Left cardiac atrium (tissue), 4 donors: ENCODE data around the gene EVL. TPM values are rescaled to one million over a fixed set of nuclear protein-coding genes. Genes with fewer than 3 reads are reported as not detected.
"Not testable (repeated sequence)": the region's sequence is repeated elsewhere in the genome, so short reads cannot be mapped to it uniquely, and the experiment has no call there.

Experiments
- ATAC-seq, 2 donors: fragments of 200-7000 bp; cut with Tn5 transposase; one replicate each; pipeline ENCODE4 v1.9.1; 2020; ENCODE audit warnings: mild to moderate bottlenecking in 2 of 2, moderate library complexity in 2 of 2
- DNase-seq: peaks from one replicate; pipeline ENCODE4 v3.0.0-alpha.2; 2020
- intact Hi-C, 2 donors: fragments of 100-400 bp; cut with DNase I; formaldehyde crosslinking; loops; one replicate each; pipeline versions ENCODE4 v1.14.1 to v1.15.1; 2022 to 2023
- total RNA-seq, 2 donors: library from RNA; stranded (reverse); fragmentation: NEBNext Ultra II Directional; extraction: Animal tissue kit (Norgen Biotek cat#: 25700); gene quantifications; one replicate each; pipeline ENCODE4 v1.2.1, GENCODE V29; 2021
- donor health status: DM: no; HTN: yes; CAD: no.
- donor health status: DM: no; HTN: yes; CAD: no; lungs with severe emphysema.
- donor health status: DM: yes; HTN: yes; CAD: no.
- donor health status: Dilated cardiomyopathy.

Gene EVL
- total RNA-seq, 2 donors from 2014 or later: 48.3 to 58.8 TPM

GRCh38 chr14:100060760-100061159 lies 4.5 kb upstream of the EVL start:
- intact Hi-C loops: no loop called here
- no peak for ATAC-seq
- no peak for DNase-seq

GRCh38 chr14:100062590-100062989 lies 2.6 kb upstream of the EVL start:
- DNase-seq (no peak), ATAC-seq (no peak)
- intact Hi-C loops: no loop called here

DNA sequence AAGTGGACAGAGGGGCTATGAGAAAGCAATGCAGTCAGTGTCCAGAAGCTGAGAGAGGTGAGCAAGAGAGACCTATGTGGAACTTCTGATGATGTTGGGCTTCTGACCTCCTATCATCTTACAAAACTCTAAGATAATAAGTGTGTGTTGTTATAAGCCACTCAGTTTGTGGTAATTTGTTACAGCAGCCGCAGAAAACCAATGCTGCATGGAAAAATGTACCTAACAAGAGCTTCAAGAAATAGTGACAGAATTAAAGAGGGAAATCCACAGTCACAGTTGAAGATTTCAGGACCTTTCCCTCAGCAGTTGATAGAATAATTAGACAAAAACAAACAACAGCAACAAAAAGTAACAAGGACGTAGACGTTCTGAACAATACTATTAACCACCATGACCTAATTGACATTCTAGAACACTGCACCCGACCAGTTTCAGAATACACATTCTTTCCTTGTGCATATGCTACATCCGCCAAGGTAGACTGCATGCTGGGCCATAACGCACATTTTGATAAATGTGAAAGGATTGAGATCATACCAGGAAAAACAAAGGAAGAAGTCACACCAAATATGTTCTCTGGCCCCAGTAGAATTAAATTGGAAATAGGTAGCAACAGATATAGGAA lies 1.8 kb upstream of the EVL start:
- intact Hi-C loops: no loop called here
- DNase-seq (no peak), ATAC-seq (no peak)

GRCh38 chr14:100064335-100065092 lies 708 bp upstream of the EVL start:
- intact Hi-C loops, ATAC-seq, DNase-seq: not testable (repeated sequence)

DNA sequence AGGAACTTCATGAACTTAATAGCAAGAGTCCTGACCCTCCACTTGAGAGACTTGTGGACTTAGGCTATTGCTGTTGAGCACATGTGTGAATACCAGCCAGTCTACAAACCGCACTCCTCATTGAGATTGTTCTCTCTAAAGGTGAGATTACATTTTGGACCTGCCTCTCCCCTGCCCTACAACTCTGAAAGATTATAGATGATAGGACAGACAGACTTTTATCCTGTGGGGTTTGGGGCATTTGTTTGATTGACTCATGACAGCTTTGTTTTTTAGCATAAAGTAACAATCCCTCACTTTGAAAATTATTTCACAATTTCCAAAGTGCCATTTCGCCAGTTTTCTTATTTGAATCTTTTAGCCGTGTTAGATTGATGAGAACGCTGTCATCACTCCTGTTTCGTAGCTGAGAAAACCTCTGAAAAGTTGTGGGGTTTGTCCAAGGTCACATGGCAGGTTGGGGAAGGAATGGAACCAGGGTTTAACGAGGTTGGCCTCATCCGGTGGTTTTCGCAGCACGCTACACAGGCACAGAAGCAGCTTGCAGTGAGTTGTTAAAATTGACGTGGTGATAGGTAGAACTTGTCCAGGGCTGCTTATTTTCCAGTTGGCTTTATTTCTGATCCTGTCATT lies 836 bp downstream of the EVL start:
- ATAC-seq (peak; percentile 36 to 59), DNase-seq (no peak)
- intact Hi-C loops: no loop called here

DNA sequence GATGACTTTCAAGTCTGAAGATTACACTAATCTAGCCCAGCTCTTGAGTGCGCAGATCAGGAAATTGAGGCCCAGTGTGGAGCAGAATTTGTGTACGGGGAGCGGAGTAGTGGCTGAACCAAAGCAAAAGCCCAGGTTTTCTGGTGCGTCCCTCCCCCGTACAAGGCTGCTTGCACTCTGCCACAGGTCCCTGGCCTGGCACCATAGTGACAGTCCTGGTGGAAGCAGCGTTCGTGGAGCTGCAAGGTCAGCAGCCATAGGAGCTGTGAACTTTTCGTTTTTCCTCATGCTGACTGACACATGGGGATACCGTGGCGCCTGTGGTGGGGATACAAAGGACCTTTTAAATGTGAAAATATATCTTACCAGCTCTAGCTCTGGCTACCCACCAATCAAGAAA lies 1.7 kb downstream of the EVL start:
- intact Hi-C loops: no loop called here
- DNase-seq: no peak
- ATAC-seq: no peak

DNA sequence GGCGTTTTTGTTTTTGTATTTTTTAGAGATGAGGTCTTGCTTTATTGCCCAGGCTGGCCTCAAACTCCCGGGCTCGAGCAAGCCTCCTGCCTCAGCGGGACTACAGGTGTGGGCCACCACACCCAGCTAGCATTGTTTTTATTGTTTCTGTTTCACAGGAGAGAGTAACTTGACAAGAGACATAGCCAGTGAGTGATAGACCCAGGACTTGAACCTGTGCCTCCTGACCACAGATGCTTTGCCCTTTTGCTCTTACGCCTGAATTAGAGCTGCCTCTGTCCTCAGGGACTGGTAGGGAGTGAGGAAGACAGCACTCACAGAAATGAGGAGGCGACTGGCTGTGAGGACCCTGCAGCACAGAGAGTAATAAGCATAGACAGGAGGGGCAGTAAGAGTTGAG lies 2.3 kb downstream of the EVL start:
- DNase-seq: no peak
- intact Hi-C loops: no loop called here
- no peak for ATAC-seq

- ATAC-seq (peak; percentile 62 to 66), DNase-seq (peak; percentile 67)
- intact Hi-C loops: no loop called here
Observed at GRCh38 chr14:100067971-100068959, 3.0 kb downstream of the EVL start.

DNA sequence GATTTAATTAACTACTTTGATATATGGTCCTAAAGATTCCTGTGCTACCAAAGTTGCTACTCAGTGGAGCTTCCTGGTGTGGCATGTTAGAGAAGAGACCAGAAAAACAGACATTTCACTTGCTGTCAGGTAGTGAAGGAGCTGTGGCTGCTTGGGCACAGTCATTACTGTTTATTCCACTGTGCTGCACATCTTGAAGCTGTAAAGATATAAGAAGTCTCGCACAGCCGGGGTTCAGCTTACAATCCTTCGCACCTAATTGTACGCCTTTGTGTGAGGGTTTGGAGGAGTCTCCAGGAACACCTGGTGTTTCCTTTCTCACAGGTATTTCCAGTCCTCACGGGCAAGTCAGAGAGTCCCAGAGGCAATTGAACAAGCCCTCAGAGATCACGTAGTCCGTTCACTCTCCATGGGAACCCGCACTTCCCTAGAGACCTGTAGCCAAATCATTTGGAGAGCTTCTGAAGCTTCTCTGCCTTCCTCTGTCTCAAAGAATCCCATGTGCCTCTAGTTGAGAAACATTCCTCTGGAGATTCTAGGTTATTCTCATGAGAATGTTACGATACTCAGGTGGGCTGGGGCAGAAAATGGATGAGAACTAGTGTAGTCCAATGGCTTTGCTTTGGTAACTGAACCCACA lies 4.1 kb downstream of the EVL start:
- DNase-seq (no peak), ATAC-seq (no peak)
- intact Hi-C loops: no loop called here

DNA sequence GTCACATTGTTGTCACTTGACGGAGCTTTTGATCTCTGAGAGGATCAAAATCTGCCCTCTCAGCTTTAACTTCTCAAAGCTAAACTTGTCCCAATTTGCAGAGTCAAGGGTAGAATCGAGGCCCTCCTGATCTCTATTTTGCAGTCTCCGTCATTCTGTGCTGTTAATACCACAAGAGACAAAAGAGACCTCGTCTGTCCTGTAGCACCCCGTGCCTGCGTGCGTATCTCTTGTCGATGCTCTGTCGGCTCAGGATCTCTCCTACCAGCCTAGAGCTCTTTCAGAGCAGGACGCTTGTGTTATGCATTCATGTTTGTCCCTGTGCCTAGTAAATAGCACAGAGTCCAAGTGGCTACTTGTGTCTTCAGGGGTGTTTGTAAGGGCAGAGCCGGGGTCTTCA lies 5.1 kb downstream of the EVL start:
- DNase-seq (no peak), ATAC-seq (no peak)
- intact Hi-C loops: no loop called here

DNA sequence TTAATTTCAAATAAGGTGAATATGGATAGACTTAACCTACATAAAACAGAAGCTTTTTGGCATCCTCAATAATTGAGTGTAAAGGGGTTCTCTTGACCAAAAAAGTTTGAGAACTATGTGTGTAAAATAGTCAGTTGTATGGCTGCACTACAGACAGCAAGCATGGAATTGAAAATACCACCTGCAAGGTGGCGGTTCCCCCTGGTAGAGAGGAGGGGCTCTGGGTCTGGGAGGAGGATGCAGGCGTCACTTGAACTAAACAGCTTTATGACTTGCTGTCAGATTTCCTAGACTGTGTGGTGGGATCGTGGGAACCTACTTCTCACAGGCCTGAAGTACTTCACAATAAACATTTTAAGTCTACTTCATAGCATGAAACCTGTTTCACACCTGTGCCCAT lies 6.3 kb downstream of the EVL start:
- ATAC-seq: no peak
- intact Hi-C loops: no loop called here
- no peak for DNase-seq

DNA sequence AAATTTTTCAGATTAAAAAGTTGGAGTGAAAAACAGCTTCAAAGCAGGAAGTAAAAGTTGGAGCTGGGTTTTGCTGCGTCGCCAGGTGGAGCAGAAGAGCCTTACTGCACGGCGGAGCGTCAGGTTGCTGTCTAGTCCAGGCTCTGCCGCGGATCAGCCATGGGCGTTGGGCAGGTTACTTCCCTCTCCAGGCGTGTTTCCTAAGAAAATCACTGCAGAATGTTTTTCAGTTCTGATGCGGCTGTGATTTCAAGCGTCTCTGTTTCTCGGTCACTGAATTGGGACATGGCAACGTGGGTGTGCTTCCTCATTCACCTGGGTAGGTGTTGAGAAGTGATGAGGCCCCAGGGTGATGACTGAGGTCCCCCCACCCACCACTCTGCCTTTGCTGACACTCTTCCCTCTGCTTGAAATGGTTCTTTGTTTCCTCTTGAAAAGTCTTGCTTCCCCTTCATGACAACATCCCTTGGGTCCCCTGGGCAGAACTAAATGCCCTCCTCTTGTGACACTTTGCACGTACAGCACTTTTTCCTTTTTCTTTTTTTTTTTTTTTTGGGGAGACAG lies 7.6 kb downstream of the EVL start:
- ATAC-seq: no peak
- intact Hi-C loops: no loop called here
- DNase-seq: no peak

- ATAC-seq (no peak), DNase-seq (no peak)
- intact Hi-C loops: no loop called here
Observed at GRCh38 chr14:100073576-100074430, 8.6 kb downstream of the EVL start.

DNA sequence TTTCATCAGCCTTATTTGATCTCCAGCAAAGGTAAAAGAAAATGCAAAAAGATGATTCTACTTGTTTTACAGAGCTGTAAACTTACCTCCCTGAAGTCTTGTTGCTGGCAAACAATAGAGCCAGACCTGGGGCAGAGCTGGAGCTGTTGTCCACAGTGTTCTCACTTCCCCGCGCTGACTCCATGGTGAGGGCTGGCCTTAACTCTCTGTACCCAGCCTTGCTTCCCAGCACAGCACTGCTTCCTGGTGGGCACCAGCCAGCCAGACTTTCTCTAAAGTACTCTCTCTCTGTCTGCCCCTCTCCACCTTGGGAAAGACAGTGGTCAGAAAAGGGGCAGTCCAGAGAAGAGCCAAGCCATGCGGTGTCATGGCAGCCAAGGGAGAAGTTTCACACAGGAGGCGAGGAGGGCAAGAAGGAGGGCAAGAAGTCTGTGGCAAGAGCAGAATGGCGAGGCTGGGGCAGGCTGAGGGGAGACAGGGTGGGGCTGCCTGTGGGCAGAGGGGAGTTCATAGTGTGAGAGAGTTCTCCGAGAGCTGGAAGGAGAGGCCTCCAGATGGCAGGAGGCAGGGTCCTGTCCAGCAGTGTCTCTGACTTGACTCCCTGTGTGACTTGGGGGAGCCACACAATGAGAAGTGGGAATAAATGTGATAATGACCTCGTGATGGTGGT lies 9.3 kb downstream of the EVL start:
- ATAC-seq (no peak), DNase-seq (no peak)
- intact Hi-C loops: no loop called here

GRCh38 chr14:100075681-100076080 lies 10.5 kb downstream of the EVL start:
- DNase-seq: no peak
- no peak for ATAC-seq
- intact Hi-C loops: no loop called here

DNA sequence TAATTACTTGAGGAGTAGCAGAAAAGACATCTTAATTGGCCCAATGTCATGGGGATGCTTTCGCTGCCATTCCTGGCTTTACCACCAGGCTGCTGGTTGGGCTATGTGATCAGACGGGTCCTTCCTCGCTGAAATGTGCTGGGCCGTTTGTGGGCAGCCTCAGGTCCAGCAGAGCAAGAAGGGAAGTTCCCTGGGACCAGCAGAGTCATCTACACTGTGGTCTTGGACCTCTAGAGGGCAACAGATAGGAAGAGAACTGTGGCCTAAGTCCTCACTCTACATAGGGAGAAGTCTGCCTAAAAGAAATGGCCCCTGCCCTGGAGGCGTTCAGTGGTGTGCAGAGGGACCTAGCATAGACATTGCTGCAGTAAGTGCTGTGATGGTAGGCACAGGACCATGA lies 10.9 kb downstream of the EVL start:
- no peak for DNase-seq
- intact Hi-C loops: no loop called here
- ATAC-seq: peak; percentile 39 to 68

GRCh38 chr14:100076606-100077005 lies 11.4 kb downstream of the EVL start:
- intact Hi-C loops: no loop called here
- DNase-seq (peak; percentile 57), ATAC-seq (peak; percentile 35 to 48)
